Measurements from ENCODE around the gene DHX35. TPM values are rescaled to one million over a fixed set of nuclear protein-coding genes. Genes with fewer than 3 reads are reported as not detected.
A peak's percentile ranks its signal among the peaks of the same experiment; 100 is the strongest.

Gene DHX35
- total and polyA plus RNA-seq, 2 of the 4 experiments (the other 2 are of a cell fraction), result 9.1 to 13.5 TPM

GRCh38 chr20:38937978-38938473 lies 24.1 kb upstream of the DHX35 start:
- no peaks in the 10 kb centered on the region for H3K27me3 ChIP-seq (ENCODE audit: control insufficient read depth, insufficient read depth, low read length)
- no peak overlapping the region for H2BK20ac ChIP-seq (ENCODE audit: low read depth, low read length)
- H3K27ac ChIP-seq (ENCODE audit: insufficient read depth, low read length), result no peak overlapping the region
- no peak for ATAC-seq (ENCODE audit: low read depth)
- no peak overlapping the region for H3K4ac ChIP-seq (ENCODE audit: low read depth, low read length)
- dilution Hi-C loops (cut with HindIII; ENCODE audit: low sequenced_read_pairs, unreplicated experiment) (no loop called here), intact Hi-C loops (cut with micrococcal nuclease) (no loop called here), in situ Hi-C loops (cut with MboI; ENCODE audit: low sequenced_read_pairs) (no loop called here)
- peaks cover 5% of the 10 kb centered on the region for H3K4me1 ChIP-seq (ENCODE audit: control insufficient read depth, insufficient read depth, low read length)
- H4K8ac ChIP-seq (ENCODE audit: low read depth in 2 of 2, low read length in 2 of 2), result no peak overlapping the region
- H3K9ac ChIP-seq (ENCODE audit: low read depth, low read length), result no peak overlapping the region
- peaks cover 1% of the 10 kb centered on the region; the same call in 1 of the 2 replicates for H3K36me3 ChIP-seq (ENCODE audit: control insufficient read depth, insufficient read depth, low read length)
- H2AFZ ChIP-seq (replicated peaks; ENCODE audit: low read length, poor library complexity), result no peak overlapping the region
- ChIA-PET POLR2A (ENCODE audit: unreplicated experiment) (no interaction called here), CTCF (no interaction called here)
- WGBS, 2 experiments (ENCODE audit: extremely low coverage in 2 of 2, insufficient read length in 1 of 2), result 80% methylated on average over 1 of the region's 7 CpGs; no CpG with 5 or more reads in 1 of the 2 experiments
- BruUV-seq (replicated peaks), result no TSS peak
- no peak overlapping the region for H3K18ac ChIP-seq (ENCODE audit: low read depth, low read length)
- peaks cover 30% of the 10 kb centered on the region for H3K9me1 ChIP-seq (ENCODE audit: insufficient read depth, low read length)
- no peak for DNase-seq
- peaks cover 54 to 71% of the 10 kb centered on the region in 2 experiments for H3K79me1 ChIP-seq (ENCODE audit: low read depth in 1 of 2, low read length in 2 of 2)
- no peak overlapping the region for H2BK120ac ChIP-seq (ENCODE audit: low read depth, low read length)
- no peak overlapping the region for H4K91ac ChIP-seq (ENCODE audit: insufficient read depth, low read depth, low read length)
- H3K14ac ChIP-seq (replicated peaks; ENCODE audit: low read depth, low read length), result no peak overlapping the region
- H3K56ac ChIP-seq (ENCODE audit: extremely low read depth, insufficient read depth, low read length), result no peak overlapping the region
- no peak overlapping the region for H2AK5ac ChIP-seq (ENCODE audit: low read depth, low read length)
- TF ChIP-seq CEBPB (IDR thresholded peaks at IDR 0.05; ENCODE audit: low read depth, low read length) (peak; percentile 30; the same call in 1 of the 2 replicates), USF2 (IDR thresholded peaks at IDR 0.05; ENCODE audit: low read depth, low read length) (no peak)
- H4K20me1 ChIP-seq (ENCODE audit: insufficient read depth, low read length), result peaks cover 6% of the 10 kb centered on the region; the same call in 1 of the 2 replicates
- H3K4me3 ChIP-seq (ENCODE audit: insufficient read depth, low read depth, low read length), result no peak overlapping the region
- no peak overlapping the region for H2AK9ac ChIP-seq (replicated peaks; ENCODE audit: low read depth, low read length, poor library complexity)
- H3K4me2 ChIP-seq (ENCODE audit: low read depth, low read length), result no peak overlapping the region
- no peak overlapping the region for H3K23ac ChIP-seq (ENCODE audit: low read depth, low read length)
- no peak overlapping the region for H2BK5ac ChIP-seq (ENCODE audit: low read depth, low read length, poor library complexity, severe bottlenecking)
- H3K9me3 ChIP-seq (ENCODE audit: control insufficient read depth, insufficient read depth, low read length), result no peaks in the 10 kb centered on the region
- H4K5ac ChIP-seq (ENCODE audit: low read depth, low read length), result no peak overlapping the region
- H2BK15ac ChIP-seq (ENCODE audit: low read depth, low read length), result no peak overlapping the region

Measured in IMR-90 (cell line).